CD4-positive, alpha-beta T cell (primary cell): Measurements from ENCODE around the gene YLPM1. TPM values are rescaled to one million over a fixed set of nuclear protein-coding genes. Genes with fewer than 3 reads are reported as not detected.

Experiments
- ATAC-seq: fragments of 200-7000 bp; cut with Tn5 transposase; one replicate; pipeline ENCODE4 v1.10.0; 2022; ENCODE audit warnings: mild to moderate bottlenecking; ENCODE audit not compliant: poor library complexity
- CTCF ChIA-PET: fragments of 350-600 bp; sonication (Branson Sonifier 250); formaldehyde crosslinking; loops from one replicate; lab custom pipeline; 2021; ENCODE audit warnings: antibody characterized with exemption, inconsistent platforms; lab: Charles Lee
- POLR2A ChIA-PET: fragments of 350-600 bp; sonication (Branson Sonifier 250); formaldehyde crosslinking; loops from one replicate; lab custom pipeline; 2021; ENCODE audit warnings: antibody characterized with exemption, inconsistent platforms; lab: Charles Lee
- DNase-seq, 14 experiments: peaks; one replicate each; pipeline ENCODE4 v3.0.0-alpha.2; 2013 to 2020; ENCODE audit warnings: mixed read lengths in 2 of 14
- H3K27ac ChIP-seq, 2 donors: one replicate each; pipeline versions ENCODE4 v1.5.1 to v1.7.0; 2013; ENCODE audit warnings: low read length in 2 of 2, low read depth in 1 of 2, mild to moderate bottlenecking in 1 of 2
- H3K27me3 ChIP-seq, 2 experiments: 1 replicate in 1 of 2; 2 replicates in 1 of 2; pipeline versions ENCODE4 v1.6.1 to v1.7.0; 2013; ENCODE audit warnings: low read length in 2 of 2, control low read depth in 1 of 2, mild to moderate bottlenecking in 1 of 2, moderate library complexity in 1 of 2; ENCODE audit not compliant: insufficient read depth in 2 of 2, control insufficient read depth in 1 of 2
- H3K36me3 ChIP-seq: one replicate; pipeline ENCODE4 v1.6.1; 2013; ENCODE audit warnings: low read length, control low read depth; ENCODE audit not compliant: insufficient read depth
- H3K4me1 ChIP-seq: one replicate; pipeline ENCODE4 v1.6.1; 2013; ENCODE audit warnings: low read length, control low read depth; ENCODE audit not compliant: insufficient read depth
- H3K4me3 ChIP-seq: one replicate; pipeline ENCODE4 v1.5.1; 2013; ENCODE audit warnings: mild to moderate bottlenecking, low read length, moderate library complexity
- H3K9me3 ChIP-seq, 2 experiments: 1 replicate in 1 of 2; 2 replicates in 1 of 2; pipeline versions ENCODE4 v1.6.1 to v1.7.0; 2013; ENCODE audit warnings: low read length in 2 of 2, mild to moderate bottlenecking in 2 of 2, control low read depth in 1 of 2, moderate library complexity in 1 of 2; ENCODE audit not compliant: control insufficient read depth in 1 of 2, insufficient read depth in 1 of 2
- H3K27ac Mint-ChIP-seq: one replicate; pipeline ENCODE4 v1.8.0; 2020; ENCODE audit warnings: mixed read lengths
- H3K27me3 Mint-ChIP-seq: one replicate; pipeline ENCODE4 v1.8.0; 2021; ENCODE audit warnings: mixed read lengths
- H3K36me3 Mint-ChIP-seq: one replicate; pipeline ENCODE4 v1.8.0; 2021; ENCODE audit warnings: low read depth, mixed read lengths
- H3K4me1 Mint-ChIP-seq: one replicate; pipeline ENCODE4 v1.8.0; 2021; ENCODE audit warnings: low read depth, mixed read lengths
- H3K4me3 Mint-ChIP-seq: one replicate; pipeline ENCODE4 v1.8.0; 2020; ENCODE audit warnings: mild to moderate bottlenecking, mixed read lengths
- H3K9me3 Mint-ChIP-seq: one replicate; pipeline ENCODE4 v1.8.0; 2020; ENCODE audit warnings: mixed read lengths
- intact Hi-C, 2 experiments: fragments of 100-400 bp; cut with DNase I in 1 of 2; cut with micrococcal nuclease in 1 of 2; formaldehyde crosslinking; loops; one replicate each; pipeline versions ENCODE4 v1.15.1 to v1.9.0; 2023 to 2025; cut with DNase I, micrococcal nuclease
- total RNA-seq, 174 experiments: library from RNA in 2 of 174; stranded (reverse) in 2 of 174; gene quantifications; one replicate each; pipeline ENCODE4 v1.2.3 and lab custom pipeline; 2021 to 2026
- TF ChIP-seq, protein P1 (sequence below): fragments of 200-600 bp; IDR thresholded peaks from one replicate; pipeline ENCODE4 v1.8.0; 2022; ENCODE audit warnings: antibody characterized with exemption, mild to moderate bottlenecking

YLPM1 gene
- total RNA-seq, 2 experiments from 2014 or later: 87.2 to 88.6 TPM

DNA sequence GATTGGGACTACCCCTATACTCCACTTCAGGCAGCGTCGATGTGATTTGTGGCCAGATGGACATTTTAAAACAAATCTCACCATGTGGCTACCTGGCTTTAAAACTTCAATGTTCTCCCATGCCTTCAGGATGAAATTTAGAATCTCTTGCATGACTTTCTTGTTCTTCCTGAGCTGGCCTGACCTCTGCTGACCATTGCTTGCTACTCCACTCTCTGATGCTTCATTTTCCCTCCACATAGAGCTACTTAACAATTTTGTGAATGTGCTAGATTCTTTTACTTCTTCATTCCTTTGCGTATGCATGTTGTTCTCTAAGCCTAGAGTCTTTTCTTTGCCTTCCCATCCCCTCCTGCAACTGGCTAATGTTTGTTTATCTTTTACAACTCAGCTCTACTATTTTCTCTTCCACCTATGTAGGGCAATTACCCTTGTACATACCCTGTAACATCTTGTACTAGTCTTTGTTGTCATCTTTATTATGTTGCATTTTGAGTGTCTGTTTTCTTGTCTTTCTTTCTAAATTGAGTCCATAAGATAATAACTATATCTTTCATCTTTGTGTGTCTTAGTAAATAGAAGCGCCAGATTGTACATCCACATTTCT is 41.2 kb downstream of the YLPM1 start:
- peaks cover 47% of the 10 kb centered on the region for H3K36me3 ChIP-seq
- POLR2A ChIA-PET: interaction anchor here (1.0 to 1.1 kb wide), 2 partner anchors 41 to 196 kb away, joined by 4 read pairs; partner anchors contain the start of gene YLPM1
- Mint-ChIP-seq H3K27me3 (no peaks in the 10 kb centered on the region), H3K27ac (no peak overlapping the region), H3K36me3 (peaks cover 71% of the 10 kb centered on the region), H3K9me3 (no peaks in the 10 kb centered on the region), H3K4me1 (peaks cover 17% of the 10 kb centered on the region), H3K4me3 (no peak overlapping the region)
- DNase-seq: peak in 7 of 14 experiments; percentile 7 to 48 (median 17)
- no peaks in the 10 kb centered on the region for H3K9me3 ChIP-seq
- ATAC-seq: peak; percentile 69
- H3K4me1 ChIP-seq: no peaks in the 10 kb centered on the region
- no peak overlapping the region for H3K27ac ChIP-seq
- CTCF ChIA-PET: interaction anchor here (0.7 to 1.3 kb wide), 4 partner anchors 10 to 195 kb away, joined by 3 to 5 read pairs (median 4); partner anchors contain the start of gene YLPM1
- intact Hi-C loops: loop anchor here (1.0 to 10.0 kb wide), 2 partner anchors 195 to 440 kb away; no protein-coding TSS in a partner anchor
- TF ChIP-seq, protein P1, sequence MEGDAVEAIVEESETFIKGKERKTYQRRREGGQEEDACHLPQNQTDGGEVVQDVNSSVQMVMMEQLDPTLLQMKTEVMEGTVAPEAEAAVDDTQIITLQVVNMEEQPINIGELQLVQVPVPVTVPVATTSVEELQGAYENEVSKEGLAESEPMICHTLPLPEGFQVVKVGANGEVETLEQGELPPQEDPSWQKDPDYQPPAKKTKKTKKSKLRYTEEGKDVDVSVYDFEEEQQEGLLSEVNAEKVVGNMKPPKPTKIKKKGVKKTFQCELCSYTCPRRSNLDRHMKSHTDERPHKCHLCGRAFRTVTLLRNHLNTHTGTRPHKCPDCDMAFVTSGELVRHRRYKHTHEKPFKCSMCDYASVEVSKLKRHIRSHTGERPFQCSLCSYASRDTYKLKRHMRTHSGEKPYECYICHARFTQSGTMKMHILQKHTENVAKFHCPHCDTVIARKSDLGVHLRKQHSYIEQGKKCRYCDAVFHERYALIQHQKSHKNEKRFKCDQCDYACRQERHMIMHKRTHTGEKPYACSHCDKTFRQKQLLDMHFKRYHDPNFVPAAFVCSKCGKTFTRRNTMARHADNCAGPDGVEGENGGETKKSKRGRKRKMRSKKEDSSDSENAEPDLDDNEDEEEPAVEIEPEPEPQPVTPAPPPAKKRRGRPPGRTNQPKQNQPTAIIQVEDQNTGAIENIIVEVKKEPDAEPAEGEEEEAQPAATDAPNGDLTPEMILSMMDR: peak; percentile 56
- H3K27me3 ChIP-seq: no peaks in the 10 kb centered on the region
- H3K4me3 ChIP-seq: no peak overlapping the region

DNA sequence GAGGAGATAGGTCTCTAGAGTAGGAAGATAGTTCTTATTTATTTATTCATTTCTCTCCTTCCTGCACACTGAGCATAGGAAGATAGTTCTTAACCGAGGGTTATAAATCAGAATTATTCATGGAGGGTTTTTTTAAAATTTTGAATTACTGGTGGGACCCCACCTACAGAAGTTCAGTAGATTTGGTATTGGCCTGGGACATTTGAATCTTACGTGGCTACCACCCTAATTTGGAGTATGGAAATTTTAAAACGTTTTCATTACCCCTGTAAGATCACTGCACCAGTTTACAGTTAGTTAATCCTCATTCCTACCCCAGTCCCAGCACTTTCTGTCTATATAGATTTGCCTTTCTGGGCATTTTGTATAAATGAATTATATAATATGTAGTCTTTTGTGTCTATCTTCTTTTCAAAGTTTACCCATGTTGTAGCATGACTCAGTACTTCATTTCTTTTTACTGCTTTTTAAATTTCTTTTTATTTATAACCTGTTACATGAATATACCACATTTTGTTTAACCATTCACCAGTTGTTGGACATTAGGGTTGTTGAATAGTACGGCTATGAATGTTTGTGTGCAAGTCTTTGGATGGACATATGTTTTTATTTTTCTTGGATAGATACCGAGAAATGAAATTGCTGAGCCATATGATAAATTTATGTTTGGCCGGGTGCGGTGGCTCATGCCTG is 44.9 kb downstream of the YLPM1 start:
- no peak for DNase-seq
- ATAC-seq: no peak
- Histone ChIP-seq H3K36me3 (peaks cover 67% of the 10 kb centered on the region), H3K4me1 (no peaks in the 10 kb centered on the region), H3K9me3 (no peaks in the 10 kb centered on the region), H3K27me3 (no peaks in the 10 kb centered on the region), H3K4me3 (no peak overlapping the region), H3K27ac (no peak overlapping the region)
- CTCF ChIA-PET: no interaction called here
- no peak overlapping the region for H3K4me3 Mint-ChIP-seq
- intact Hi-C loops: loop anchor here in 1 of 2 experiments (10.0 kb wide), 1 partner anchor 443 kb away; no protein-coding TSS in a partner anchor
- TF ChIP-seq, protein P1: no peak
- peaks cover 78% of the 10 kb centered on the region for H3K36me3 Mint-ChIP-seq
- POLR2A ChIA-PET: no interaction called here
- H3K9me3 Mint-ChIP-seq: no peaks in the 10 kb centered on the region
- H3K27me3 Mint-ChIP-seq: no peaks in the 10 kb centered on the region
- H3K27ac Mint-ChIP-seq: no peak overlapping the region
- peaks cover 6% of the 10 kb centered on the region for H3K4me1 Mint-ChIP-seq

DNA sequence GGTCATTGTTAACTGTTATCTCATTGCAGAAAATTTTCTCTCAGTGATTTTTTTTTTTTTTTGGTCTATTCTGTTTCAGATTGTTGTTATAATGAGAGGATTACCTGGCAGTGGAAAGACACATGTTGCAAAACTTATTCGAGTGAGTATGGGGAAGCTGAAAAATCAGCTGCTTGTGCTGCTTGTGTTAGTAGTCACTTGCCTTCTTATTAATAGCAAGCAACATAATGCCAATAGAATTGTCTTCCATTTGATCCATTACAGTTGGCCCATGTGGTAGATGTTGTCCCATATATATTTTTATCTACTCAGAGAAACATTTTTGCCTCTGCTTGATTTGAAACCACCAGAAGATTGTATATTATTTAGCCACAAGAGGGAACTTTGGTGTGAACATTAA is 53.0 kb downstream of the YLPM1 start:
- H3K27ac Mint-ChIP-seq: no peak overlapping the region

More for the DNA sequence above, 53.0 kb downstream of the YLPM1 start:
- no peaks in the 10 kb centered on the region for H3K9me3 Mint-ChIP-seq
- TF ChIP-seq, protein P1: no peak
- intact Hi-C loops: no loop called here
- H3K36me3 ChIP-seq: peaks cover 90% of the 10 kb centered on the region
- no peak overlapping the region for H3K4me3 Mint-ChIP-seq
- no peaks in the 10 kb centered on the region for H3K4me1 ChIP-seq
- H3K36me3 Mint-ChIP-seq: peaks cover 99% of the 10 kb centered on the region
- CTCF ChIA-PET: no interaction called here
- no peak overlapping the region for H3K4me3 ChIP-seq
- no peaks in the 10 kb centered on the region for H3K4me1 Mint-ChIP-seq
- H3K9me3 ChIP-seq: no peaks in the 10 kb centered on the region
- no peak for ATAC-seq
- H3K27ac ChIP-seq: no peak overlapping the region
- no peak for DNase-seq
- POLR2A ChIA-PET: no interaction called here
- H3K27me3 Mint-ChIP-seq: no peaks in the 10 kb centered on the region
- H3K27me3 ChIP-seq: no peaks in the 10 kb centered on the region
